Astrocyte (in vitro differentiated cells and primary cell): ENCODE data around the gene GAPVD1. TPM values are rescaled to one million over a fixed set of nuclear protein-coding genes. Genes with fewer than 3 reads are reported as not detected.

Source experiments
- DNase-seq: peaks from one replicate; pipeline ENCODE4 v3.0.0-alpha.2; 2010; ENCODE audit warnings: low read depth
- FAIRE-seq: peaks from 2 replicates; lab custom pipeline; 2011; peaks lifted over from hg19 to GRCh38; lab: Jason Lieb, UNC
- H2AFZ ChIP-seq: 2 replicates; pipeline ENCODE4 v1.6.0; 2012; ENCODE audit warnings: low read depth, low read length, inconsistent platforms
- H3K27ac ChIP-seq: 2 replicates; pipeline ENCODE4 v1.5.1; 2011; ENCODE audit warnings: low read depth, low read length, inconsistent platforms
- H3K27me3 ChIP-seq: 2 replicates; pipeline ENCODE4 v1.6.0; 2011; ENCODE audit warnings: low read length, inconsistent platforms; ENCODE audit not compliant: insufficient read depth
- H3K36me3 ChIP-seq: 2 replicates; pipeline ENCODE4 v1.5.1; 2011; ENCODE audit warnings: low read length, inconsistent platforms; ENCODE audit not compliant: insufficient read depth
- H3K4me1 ChIP-seq: 2 replicates; pipeline ENCODE4 v1.5.1; 2011; ENCODE audit warnings: low read length, inconsistent platforms; ENCODE audit not compliant: insufficient read depth
- H3K4me2 ChIP-seq: 2 replicates; pipeline ENCODE4 v1.6.0; 2012; ENCODE audit warnings: low read length, inconsistent platforms
- H3K4me3 ChIP-seq: 2 replicates; pipeline ENCODE4 v1.5.1; 2011; ENCODE audit warnings: low read depth, mild to moderate bottlenecking, low read length, inconsistent platforms; ENCODE audit not compliant: insufficient read depth
- H3K79me2 ChIP-seq: 2 replicates; pipeline ENCODE4 v1.6.0; 2012; ENCODE audit warnings: mild to moderate bottlenecking, low read length, inconsistent platforms; ENCODE audit not compliant: insufficient read depth
- H3K9ac ChIP-seq: 2 replicates; pipeline ENCODE4 v1.6.0; 2012; ENCODE audit warnings: mild to moderate bottlenecking, low read length, inconsistent platforms
- H3K9me3 ChIP-seq: 2 replicates; pipeline ENCODE4 v1.5.1; 2012; ENCODE audit warnings: low read depth, mild to moderate bottlenecking, low read length, inconsistent platforms; ENCODE audit not compliant: insufficient read depth
- H4K20me1 ChIP-seq: 2 replicates; pipeline ENCODE4 v1.6.0; 2012; ENCODE audit warnings: low read length, inconsistent platforms; ENCODE audit not compliant: insufficient read depth
- H3K27ac Mint-ChIP-seq: one replicate; pipeline ENCODE4 v1.8.0; 2021; ENCODE audit warnings: mild to moderate bottlenecking, mixed read lengths; ENCODE audit not compliant: unreplicated experiment
- H3K27me3 Mint-ChIP-seq: one replicate; pipeline ENCODE4 v1.8.0; 2021; ENCODE audit warnings: low read depth, mixed read lengths; ENCODE audit not compliant: unreplicated experiment
- H3K36me3 Mint-ChIP-seq: one replicate; pipeline ENCODE4 v1.8.0; 2021; ENCODE audit warnings: low read depth, mixed read lengths; ENCODE audit not compliant: unreplicated experiment
- H3K4me1 Mint-ChIP-seq: one replicate; pipeline ENCODE4 v1.8.0; 2021; ENCODE audit warnings: low read depth, mixed read lengths; ENCODE audit not compliant: unreplicated experiment
- H3K4me3 Mint-ChIP-seq: one replicate; pipeline ENCODE4 v1.8.0; 2021; ENCODE audit warnings: mild to moderate bottlenecking, moderate library complexity, mixed read lengths; ENCODE audit not compliant: unreplicated experiment
- H3K9me3 Mint-ChIP-seq: one replicate; pipeline ENCODE4 v1.8.0; 2021; ENCODE audit warnings: mild to moderate bottlenecking, mixed read lengths; ENCODE audit not compliant: unreplicated experiment
- CTCF ChIP-seq: IDR thresholded peaks from 2 replicates; pipeline ENCODE4 v1.5.1; 2011; ENCODE audit warnings: low read depth, mild to moderate bottlenecking, inconsistent platforms, low read length, moderate library complexity; ENCODE audit not compliant: insufficient read depth
- EZH2 ChIP-seq: IDR thresholded peaks from 2 replicates; pipeline ENCODE4 v1.6.1; 2012; ENCODE audit warnings: mild to moderate bottlenecking, low read length, inconsistent platforms; ENCODE audit not compliant: insufficient read depth
- total RNA-seq: library from RNA; stranded (reverse); gene quantifications from 2 replicates; pipeline ENCODE4 v1.2.1, GENCODE V29; 2021

GAPVD1 gene
- total RNA-seq, 1 donor from 2014 or later, result 54.4 TPM

- H3K4me3 ChIP-seq, result no peak overlapping the region
- Mint-ChIP-seq H3K27me3 (no peaks in the 10 kb centered on the region), H3K4me1 (no peaks in the 10 kb centered on the region), H3K4me3 (no peak overlapping the region), H3K9me3 (no peaks in the 10 kb centered on the region), H3K36me3 (peaks cover 13% of the 10 kb centered on the region), H3K27ac (no peak overlapping the region)
- peaks cover 23% of the 10 kb centered on the region for H3K36me3 ChIP-seq
- H3K9me3 ChIP-seq, result no peaks in the 10 kb centered on the region
- H3K4me2 ChIP-seq, result no peak overlapping the region
- H2AFZ ChIP-seq, result no peak overlapping the region
- no peaks in the 10 kb centered on the region for H3K79me2 ChIP-seq
- peaks cover 10% of the 10 kb centered on the region for H4K20me1 ChIP-seq
- no peak for DNase-seq
- H3K27ac ChIP-seq, result no peak overlapping the region
- TF ChIP-seq EZH2 (no peak), CTCF (no peak)
- H3K9ac ChIP-seq, result no peak overlapping the region
- H3K27me3 ChIP-seq, result no peaks in the 10 kb centered on the region
- FAIRE-seq, result no peak
- H3K4me1 ChIP-seq, result no peaks in the 10 kb centered on the region
These were observed 68.4 kb downstream of the GAPVD1 start for GRCh38 chr9:125329978-125330377.

GRCh38 chr9:125330587-125330986 lies 69.0 kb downstream of the GAPVD1 start:
- H3K9ac ChIP-seq, result no peak overlapping the region
- no peaks in the 10 kb centered on the region for H3K4me1 Mint-ChIP-seq
- TF ChIP-seq EZH2 (no peak), CTCF (no peak)
- peaks cover 10% of the 10 kb centered on the region for H4K20me1 ChIP-seq
- peaks cover 13% of the 10 kb centered on the region for H3K36me3 Mint-ChIP-seq
- no peaks in the 10 kb centered on the region for H3K9me3 Mint-ChIP-seq
- no peak overlapping the region for H3K4me3 Mint-ChIP-seq
- H2AFZ ChIP-seq, result no peak overlapping the region
- no peak overlapping the region for H3K4me3 ChIP-seq
- peaks cover 23% of the 10 kb centered on the region for H3K36me3 ChIP-seq
- H3K4me2 ChIP-seq, result no peak overlapping the region
- FAIRE-seq (no peak), DNase-seq (no peak)
- H3K27me3 ChIP-seq, result no peaks in the 10 kb centered on the region
- H3K9me3 ChIP-seq, result no peaks in the 10 kb centered on the region
- no peaks in the 10 kb centered on the region for H3K4me1 ChIP-seq
- H3K27ac ChIP-seq, result no peak overlapping the region
- no peaks in the 10 kb centered on the region for H3K27me3 Mint-ChIP-seq
- no peak overlapping the region for H3K27ac Mint-ChIP-seq
- no peaks in the 10 kb centered on the region for H3K79me2 ChIP-seq

- Histone ChIP-seq H2AFZ (no peak overlapping the region), H3K36me3 (peaks cover 23% of the 10 kb centered on the region), H3K4me3 (no peak overlapping the region), H3K79me2 (no peaks in the 10 kb centered on the region), H3K27ac (no peak overlapping the region), H3K9me3 (no peaks in the 10 kb centered on the region), H3K4me2 (no peak overlapping the region), H3K9ac (no peak overlapping the region), H3K27me3 (no peaks in the 10 kb centered on the region), H4K20me1 (peaks cover 10% of the 10 kb centered on the region), H3K4me1 (no peaks in the 10 kb centered on the region)
- Mint-ChIP-seq H3K4me1 (no peaks in the 10 kb centered on the region), H3K9me3 (no peaks in the 10 kb centered on the region), H3K27ac (no peak overlapping the region), H3K27me3 (no peaks in the 10 kb centered on the region), H3K36me3 (peaks cover 19% of the 10 kb centered on the region), H3K4me3 (no peak overlapping the region)
- FAIRE-seq, result no peak
- TF ChIP-seq EZH2 (no peak), CTCF (no peak)
- no peak for DNase-seq
These were observed 70.9 kb downstream of the GAPVD1 start for GRCh38 chr9:125332527-125332926.
